ENCODE data around the gene SPATA16.
A peak's percentile ranks its signal among the peaks of the same experiment; 100 is the strongest.

The SPATA16 gene

GRCh38 chr3:172931746-172932285, 209.2 kb downstream of the SPATA16 start:
- Histone ChIP-seq H3K9ac (ENCODE audit: insufficient read length) (no peak overlapping the region), H3K36me3 (ENCODE audit: insufficient read depth, low read length) (no peaks in the 10 kb centered on the region), H3K27ac (no peak overlapping the region), H3K4me3 (no peak overlapping the region), H3K9me3 (ENCODE audit: low read depth, low read length) (no peaks in the 10 kb centered on the region)
- no peak for DNase-seq (ENCODE audit: low read depth, low spot score)
- TF ChIP-seq EZH2 (IDR thresholded peaks at IDR 0.05) (no peak), POLR2AphosphoS5 (IDR thresholded peaks at IDR 0.05; ENCODE audit: borderline replicate concordance, low read depth, low read length) (no peak), FOXP2 (optimal IDR thresholded peaks at IDR 0.05; ENCODE audit: control extremely low read depth, extremely low read length, insufficient read depth) (no peak)

DNA sequence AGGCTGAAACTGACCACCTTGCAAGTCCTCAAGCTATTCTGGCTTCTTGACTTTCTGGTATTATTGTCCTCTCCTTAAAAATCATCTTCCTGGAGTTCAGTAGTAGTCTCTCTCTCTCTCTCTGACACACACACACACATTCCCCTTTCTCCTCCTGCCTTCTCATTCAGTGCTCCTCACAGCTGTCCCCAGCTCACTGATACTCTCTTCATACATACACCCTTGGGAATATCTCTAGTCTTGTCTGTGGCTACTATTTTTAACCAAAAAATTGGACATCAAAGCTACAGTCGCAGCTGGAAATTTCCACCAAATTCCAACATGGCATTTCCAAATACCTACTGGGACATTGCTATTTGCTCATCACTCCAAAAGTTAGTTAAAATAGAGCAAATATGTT, 211.6 kb downstream of the SPATA16 start:
- H3K36me3 ChIP-seq (ENCODE audit: insufficient read depth, low read length), result no peaks in the 10 kb centered on the region

DNA sequence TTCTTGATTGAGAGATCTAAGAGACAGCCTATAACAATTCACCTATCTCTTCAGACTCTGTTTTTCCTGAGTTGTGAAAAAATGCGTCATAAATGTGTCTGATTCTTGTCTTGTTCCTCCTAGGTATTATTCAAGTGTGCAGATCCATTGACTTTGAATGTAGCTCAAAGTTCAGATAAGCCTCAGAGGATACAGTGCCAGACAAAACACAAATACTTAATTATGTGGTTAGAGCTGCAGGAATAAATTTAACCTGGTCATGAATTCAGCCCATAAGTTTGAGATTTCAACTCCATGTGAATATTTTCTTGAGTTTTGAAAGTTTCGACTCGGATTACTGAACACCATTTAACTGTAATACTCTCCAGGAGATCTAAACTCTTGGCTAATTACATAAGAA, 216.5 kb downstream of the SPATA16 start:
- no peak overlapping the region for H3K4me3 ChIP-seq
- no peaks in the 10 kb centered on the region for H3K9me3 ChIP-seq (ENCODE audit: low read depth, low read length)
- TF ChIP-seq EZH2 (IDR thresholded peaks at IDR 0.05) (no peak), POLR2AphosphoS5 (IDR thresholded peaks at IDR 0.05; ENCODE audit: borderline replicate concordance, low read depth, low read length) (no peak), FOXP2 (optimal IDR thresholded peaks at IDR 0.05; ENCODE audit: control extremely low read depth, extremely low read length, insufficient read depth) (no peak)
- H3K9ac ChIP-seq (ENCODE audit: insufficient read length), result no peak overlapping the region
- no peak for DNase-seq (ENCODE audit: low read depth, low spot score)
- H3K36me3 ChIP-seq (ENCODE audit: insufficient read depth, low read length), result no peaks in the 10 kb centered on the region
- H3K27ac ChIP-seq, result no peak overlapping the region

More for the DNA sequence above, 211.6 kb downstream of the SPATA16 start:
- Histone ChIP-seq H3K4me3 (no peak overlapping the region), H3K27ac (no peak overlapping the region), H3K9me3 (ENCODE audit: low read depth, low read length) (no peaks in the 10 kb centered on the region), H3K9ac (ENCODE audit: insufficient read length) (no peak overlapping the region)
- no peak for TF ChIP-seq FOXP2 (optimal IDR thresholded peaks at IDR 0.05; ENCODE audit: control extremely low read depth, extremely low read length, insufficient read depth)
- no peak for TF ChIP-seq EZH2 (IDR thresholded peaks at IDR 0.05)
- TF ChIP-seq POLR2AphosphoS5 (IDR thresholded peaks at IDR 0.05; ENCODE audit: borderline replicate concordance, low read depth, low read length), result no peak
- no peak for DNase-seq (ENCODE audit: low read depth, low spot score)

- Histone ChIP-seq H3K4me3 (no peak overlapping the region), H3K27ac (no peak overlapping the region), H3K9me3 (ENCODE audit: low read depth, low read length) (no peaks in the 10 kb centered on the region), H3K36me3 (ENCODE audit: insufficient read depth, low read length) (no peaks in the 10 kb centered on the region), H3K9ac (ENCODE audit: insufficient read length) (no peak overlapping the region)
- TF ChIP-seq FOXP2 (optimal IDR thresholded peaks at IDR 0.05; ENCODE audit: control extremely low read depth, extremely low read length, insufficient read depth) (no peak), EZH2 (IDR thresholded peaks at IDR 0.05) (no peak), POLR2AphosphoS5 (IDR thresholded peaks at IDR 0.05; ENCODE audit: borderline replicate concordance, low read depth, low read length) (no peak)
- DNase-seq (ENCODE audit: low read depth, low spot score), result no peak
Measured at GRCh38 chr3:172919297-172919683, 221.7 kb downstream of the SPATA16 start.

DNA sequence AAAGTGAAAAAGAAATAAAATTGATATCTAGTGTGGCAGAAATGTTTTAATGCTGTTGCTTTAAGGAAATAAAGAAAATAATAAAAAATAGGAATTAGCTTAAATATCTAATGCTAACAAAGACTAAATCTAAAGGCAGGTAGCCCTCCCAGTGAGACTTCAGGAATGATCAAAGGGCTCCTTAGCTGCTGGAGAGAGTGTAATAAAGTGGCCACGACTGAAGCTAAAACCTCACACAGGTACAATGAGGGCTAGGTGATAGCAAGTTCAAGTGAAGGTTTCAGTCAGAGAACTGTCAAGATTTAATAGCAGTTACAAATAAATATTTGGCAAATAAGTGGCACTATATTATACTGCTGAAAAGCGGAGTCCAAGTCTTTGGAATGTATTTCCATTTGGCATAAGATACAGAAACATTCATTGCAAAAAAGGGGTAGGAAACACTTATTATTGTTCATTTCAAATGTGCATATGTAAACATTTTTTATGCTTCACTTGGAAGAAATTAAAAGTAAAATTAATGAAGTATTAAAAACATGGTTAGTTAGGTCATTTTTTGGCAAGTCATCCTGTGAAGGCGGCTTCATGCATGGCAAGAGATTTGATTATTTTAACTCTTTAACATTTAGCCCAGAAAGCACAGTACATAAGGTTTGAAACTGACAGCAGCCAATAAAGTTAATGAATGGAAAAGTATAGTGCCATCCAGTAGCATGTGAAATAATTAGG, 222.3 kb downstream of the SPATA16 start:
- Histone ChIP-seq H3K9me3 (ENCODE audit: low read depth, low read length) (no peaks in the 10 kb centered on the region), H3K27ac (no peak overlapping the region), H3K36me3 (ENCODE audit: insufficient read depth, low read length) (no peaks in the 10 kb centered on the region), H3K9ac (ENCODE audit: insufficient read length) (no peak overlapping the region), H3K4me3 (no peak overlapping the region)
- no peak for DNase-seq (ENCODE audit: low read depth, low spot score)
- TF ChIP-seq POLR2AphosphoS5 (IDR thresholded peaks at IDR 0.05; ENCODE audit: borderline replicate concordance, low read depth, low read length), result no peak
- TF ChIP-seq FOXP2 (optimal IDR thresholded peaks at IDR 0.05; ENCODE audit: control extremely low read depth, extremely low read length, insufficient read depth), result no peak
- TF ChIP-seq EZH2 (IDR thresholded peaks at IDR 0.05), result no peak

- H3K9me3 ChIP-seq (ENCODE audit: low read depth, low read length), result no peaks in the 10 kb centered on the region
- H3K9ac ChIP-seq (ENCODE audit: insufficient read length), result no peak overlapping the region
- TF ChIP-seq FOXP2 (optimal IDR thresholded peaks at IDR 0.05; ENCODE audit: control extremely low read depth, extremely low read length, insufficient read depth), result peak; percentile 65
- no peak for TF ChIP-seq EZH2 (IDR thresholded peaks at IDR 0.05)
- no peak overlapping the region for H3K4me3 ChIP-seq
- no peak for DNase-seq (ENCODE audit: low read depth, low spot score)
- no peak overlapping the region for H3K27ac ChIP-seq
- no peaks in the 10 kb centered on the region for H3K36me3 ChIP-seq (ENCODE audit: insufficient read depth, low read length)
Measured at GRCh38 chr3:172918165-172918564, 222.9 kb downstream of the SPATA16 start.

- Histone ChIP-seq H3K36me3 (ENCODE audit: insufficient read depth, low read length) (no peaks in the 10 kb centered on the region), H3K9ac (ENCODE audit: insufficient read length) (no peak overlapping the region), H3K27ac (no peak overlapping the region), H3K4me3 (no peak overlapping the region), H3K9me3 (ENCODE audit: low read depth, low read length) (no peaks in the 10 kb centered on the region)
- peak; percentile 24 for DNase-seq (ENCODE audit: low read depth, low spot score)
- TF ChIP-seq EZH2 (IDR thresholded peaks at IDR 0.05), result no peak
- no peak for TF ChIP-seq FOXP2 (optimal IDR thresholded peaks at IDR 0.05; ENCODE audit: control extremely low read depth, extremely low read length, insufficient read depth)
- no peak for TF ChIP-seq POLR2AphosphoS5 (IDR thresholded peaks at IDR 0.05; ENCODE audit: borderline replicate concordance, low read depth, low read length)
Measured at GRCh38 chr3:172915911-172916514, 225.0 kb downstream of the SPATA16 start.

- Histone ChIP-seq H3K9ac (ENCODE audit: insufficient read length) (no peak overlapping the region), H3K36me3 (ENCODE audit: insufficient read depth, low read length) (no peaks in the 10 kb centered on the region), H3K9me3 (ENCODE audit: low read depth, low read length) (no peaks in the 10 kb centered on the region), H3K27ac (no peak overlapping the region; the same call in 1 of the 2 replicates), H3K4me3 (0 out of 2 replicates have a peak overlapping the region, but pooled peaks have one; percentile 3)
- DNase-seq (ENCODE audit: low read depth, low spot score), result no peak
- TF ChIP-seq FOXP2 (optimal IDR thresholded peaks at IDR 0.05; ENCODE audit: control extremely low read depth, extremely low read length, insufficient read depth) (no peak), POLR2AphosphoS5 (IDR thresholded peaks at IDR 0.05; ENCODE audit: borderline replicate concordance, low read depth, low read length) (no peak; the same call in 1 of the 2 replicates), EZH2 (IDR thresholded peaks at IDR 0.05) (no peak)
Measured at GRCh38 chr3:172914854-172915253, 226.2 kb downstream of the SPATA16 start.
